IPS DF 4.7 (cell line): Measurements from ENCODE around the gene B3GLCT.
"Not testable (repeated sequence)": the region's sequence is repeated elsewhere in the genome, so short reads cannot be mapped to it uniquely, and the experiment has no call there.

Experiments
- DNase-seq: peaks from one replicate; pipeline ENCODE4 v3.0.0-alpha.2; 2013; ENCODE audit warnings: low spot score; ENCODE audit errors: extremely low read depth

B3GLCT gene

DNA sequence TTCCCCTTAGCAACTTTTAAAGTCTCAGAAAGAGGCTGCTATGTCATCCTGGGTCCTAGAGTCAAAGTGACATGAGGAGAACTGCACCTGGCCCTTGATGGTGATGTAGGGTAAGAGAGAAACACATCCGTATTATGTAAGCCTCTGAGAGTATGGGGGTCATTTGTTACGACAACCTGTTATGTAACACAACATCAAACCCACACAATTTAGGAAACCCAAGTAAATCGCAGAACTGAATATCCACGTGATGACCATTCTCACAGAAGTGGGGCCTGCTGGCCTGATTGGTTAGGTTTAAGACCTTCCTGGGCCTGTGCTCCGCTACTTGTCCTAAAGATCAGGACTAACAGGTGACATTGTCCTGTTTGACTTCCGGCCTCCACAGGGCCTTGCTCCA, 15.3 kb upstream of the B3GLCT start:
- DNase-seq, result no peak

DNA sequence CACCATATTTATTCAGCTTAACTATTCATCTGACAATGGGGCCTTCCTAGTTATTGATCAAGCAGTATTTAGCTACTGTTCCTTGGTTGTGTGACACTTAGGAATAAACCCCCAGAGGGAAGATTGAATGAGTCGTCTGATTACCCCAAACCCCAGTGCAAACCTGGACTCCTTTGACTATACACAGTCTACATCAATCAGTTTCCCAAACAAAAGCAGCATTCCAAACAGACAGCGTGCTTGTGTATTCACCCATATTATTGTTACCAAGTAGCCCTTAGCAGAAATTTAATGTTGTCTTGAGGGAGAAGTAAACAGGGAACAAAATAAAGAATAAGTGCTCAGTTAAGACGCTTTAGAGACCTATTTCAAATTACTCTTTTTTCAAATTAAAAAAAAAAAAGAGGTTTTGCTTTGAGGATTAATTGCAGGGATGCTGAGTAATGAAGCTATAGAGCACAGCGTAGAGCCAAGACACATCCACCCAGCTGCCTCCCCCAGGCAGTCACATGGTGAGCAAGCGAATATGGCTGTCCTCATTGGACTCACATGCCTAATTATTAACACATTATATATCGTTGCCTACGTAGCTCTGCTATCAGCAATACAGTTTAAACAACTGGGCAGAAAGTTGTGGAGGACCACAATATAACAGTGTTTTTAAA, 14.7 kb upstream of the B3GLCT start:
- no peak for DNase-seq

GRCh38 chr13:31191748-31192147, 8.0 kb upstream of the B3GLCT start:
- no peak for DNase-seq

DNA sequence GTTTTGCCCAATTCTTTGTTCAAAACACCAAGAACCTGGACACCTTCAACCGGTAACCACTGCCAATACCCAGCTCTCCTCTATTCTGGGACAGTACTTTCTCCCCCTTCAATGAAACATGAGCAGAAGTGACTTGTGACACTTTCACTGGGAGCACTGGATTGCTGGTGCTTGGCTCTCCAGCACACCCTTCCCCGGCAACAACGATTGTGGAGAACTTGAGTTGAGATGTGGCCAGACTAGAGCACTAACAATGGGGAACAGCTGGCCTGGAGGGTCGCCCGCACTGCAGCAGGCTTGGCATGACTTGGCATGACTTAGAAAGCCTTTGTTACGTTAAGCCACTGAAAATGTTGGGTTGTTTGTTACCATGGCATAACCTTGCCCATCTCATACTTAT, 7.5 kb upstream of the B3GLCT start:
- DNase-seq, result no peak

GRCh38 chr13:31195616-31196015, 4.2 kb upstream of the B3GLCT start:
- DNase-seq, result no peak

DNA sequence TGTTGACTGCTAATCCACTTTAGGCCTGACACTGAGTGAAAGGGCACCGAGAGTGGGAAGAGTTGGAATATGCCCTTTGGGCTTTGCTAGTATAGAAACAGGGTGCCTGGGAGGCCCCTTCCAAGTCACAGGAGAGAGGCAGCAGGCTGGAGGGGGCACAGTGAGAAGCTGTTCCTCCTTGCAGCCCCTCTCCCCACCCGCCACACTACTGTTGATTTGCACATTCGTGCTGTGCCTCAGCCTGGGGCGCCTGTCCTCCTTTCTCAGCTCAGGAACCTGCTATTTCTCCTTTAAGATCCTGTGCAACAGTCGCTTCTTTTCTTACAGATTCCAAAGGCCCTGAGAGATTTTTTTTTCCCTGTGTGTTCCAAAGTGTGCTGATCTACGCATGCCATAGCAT, 2.8 kb upstream of the B3GLCT start:
- DNase-seq, result no peak

DNA sequence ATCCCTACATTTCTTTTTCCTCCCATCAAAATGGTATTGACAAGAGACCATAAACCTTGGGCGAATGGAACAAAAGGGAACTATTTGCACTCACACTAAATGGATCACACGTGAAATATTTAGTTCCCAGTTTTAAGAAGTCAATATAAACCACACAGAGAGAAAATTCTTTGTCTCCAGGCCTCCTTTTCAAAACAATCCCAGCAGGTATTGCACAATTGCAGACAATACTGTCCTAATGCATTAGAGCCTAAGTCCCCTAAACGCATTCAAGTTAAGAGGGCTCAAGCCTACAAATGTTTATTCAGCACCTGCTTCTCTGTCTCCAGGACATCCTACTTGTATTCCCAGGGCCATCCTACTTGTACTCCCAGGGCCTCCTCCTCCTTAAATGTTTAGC, 1.3 kb upstream of the B3GLCT start:
- DNase-seq, result no peak

- DNase-seq, result peak; percentile 28
Measured at GRCh38 chr13:31199527-31199848, 287 bp upstream of the B3GLCT start.

- no peak for DNase-seq
Measured at GRCh38 chr13:31200637-31200971, 829 bp downstream of the B3GLCT start.

GRCh38 chr13:31201341-31202031, 1.7 kb downstream of the B3GLCT start:
- no peak for DNase-seq

- no peak for DNase-seq
Measured at GRCh38 chr13:31204592-31204991, 4.8 kb downstream of the B3GLCT start.

GRCh38 chr13:31207661-31208552, 8.1 kb downstream of the B3GLCT start:
- DNase-seq, result no peak

DNA sequence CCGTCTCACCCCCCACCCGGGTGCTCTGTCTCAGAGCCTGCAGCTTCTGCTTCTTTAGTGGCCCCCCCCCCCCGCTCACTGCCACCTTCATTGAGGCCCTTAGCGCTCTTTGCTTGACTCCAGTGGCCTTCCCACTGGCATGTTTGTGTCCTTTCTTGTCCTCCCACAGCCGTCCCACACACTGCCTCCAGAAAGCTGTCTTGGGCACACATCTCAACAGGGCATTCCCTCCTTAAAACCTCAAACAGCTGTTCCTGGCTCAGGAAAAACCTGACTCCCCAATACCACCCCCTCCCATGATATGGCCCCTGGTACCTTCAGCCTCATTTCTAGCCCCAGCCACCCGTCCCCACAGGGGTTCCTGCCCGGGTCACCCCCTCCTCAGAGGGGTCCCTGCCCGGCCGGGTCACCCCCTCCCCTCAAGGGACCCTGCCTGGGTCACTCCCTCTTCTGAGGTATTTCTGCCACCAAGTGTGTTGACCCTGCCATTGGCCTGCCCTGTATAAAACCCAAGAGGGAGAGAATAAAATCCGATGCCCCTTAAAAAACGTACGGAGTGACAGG, 8.9 kb downstream of the B3GLCT start:
- no peak for DNase-seq

- DNase-seq, result no peak
Measured at GRCh38 chr13:31209172-31209840, 9.5 kb downstream of the B3GLCT start.

DNA sequence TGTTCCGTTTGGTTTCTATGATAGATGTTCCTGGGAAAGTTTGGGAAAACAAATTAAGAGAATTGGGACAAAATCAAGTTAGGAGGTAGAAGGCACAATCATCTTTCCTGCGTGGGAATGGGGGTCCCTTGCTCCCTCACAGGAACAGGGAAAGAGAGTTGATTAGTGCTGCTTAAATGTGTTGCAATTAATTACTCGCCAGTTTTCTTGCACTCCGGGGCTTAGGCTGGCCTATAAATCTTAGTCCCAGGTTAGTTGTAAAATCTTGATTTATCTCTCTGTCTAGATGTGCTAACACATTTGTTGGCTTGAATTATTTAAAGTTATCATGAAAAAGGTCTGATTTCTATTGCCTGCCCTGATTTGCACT, 10.1 kb downstream of the B3GLCT start:
- DNase-seq, result no peak

- DNase-seq, result no peak
Measured at GRCh38 chr13:31213651-31214289, 14.0 kb downstream of the B3GLCT start.

DNA sequence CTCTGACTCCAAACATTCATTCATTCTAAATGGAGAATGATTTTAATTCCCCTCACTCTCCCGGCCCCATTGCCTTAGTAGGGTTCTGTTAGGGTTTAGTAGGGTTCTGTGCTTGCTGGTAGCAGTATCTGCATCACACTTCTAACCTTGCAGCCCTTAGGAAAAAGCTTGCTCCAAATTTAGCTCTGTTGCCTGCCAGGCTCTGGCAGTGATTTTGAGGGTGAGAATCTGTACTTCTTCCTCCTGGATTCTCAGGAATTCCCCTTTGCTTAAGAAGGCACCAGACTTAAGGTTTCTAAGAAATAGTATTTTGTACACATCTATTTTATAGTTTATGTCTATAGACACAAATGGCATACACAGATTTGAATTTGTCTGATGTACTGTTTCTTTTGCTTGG, 14.7 kb downstream of the B3GLCT start:
- no peak for DNase-seq

GRCh38 chr13:31216916-31217315, 17.1 kb downstream of the B3GLCT start:
- not testable (repeated sequence) for DNase-seq

GRCh38 chr13:31219909-31220598, 20.3 kb downstream of the B3GLCT start:
- DNase-seq, result no peak

- DNase-seq, result no peak
Measured at GRCh38 chr13:31221057-31221456, 21.3 kb downstream of the B3GLCT start.

GRCh38 chr13:31223215-31223614, 23.4 kb downstream of the B3GLCT start:
- no peak for DNase-seq
